Ovary (tissue), 3 donors: ENCODE measurements around the gene IL17B.

ENCODE experiments used
- EP300 ChIP-seq: sonication (generic); formaldehyde crosslinking; IDR thresholded peaks from one replicate; pipeline ENCODE4 v1.6.1; 2017; ENCODE audit warnings: antibody characterized with exemption
- POLR2A ChIP-seq: fragments of 450-650 bp; IDR thresholded peaks from one replicate; pipeline ENCODE4 v1.6.1; 2017; ENCODE audit warnings: antibody characterized with exemption, mild to moderate bottlenecking, moderate library complexity
- TF ChIP-seq, protein P1 (sequence below), 3 donors: fragments of 450-650 bp in 2 of 3; fragments of 200-600 bp in 1 of 3; IDR thresholded peaks; one replicate each; pipeline versions ENCODE4 v1.5.1 to v1.8.0; 2016 to 2022; ENCODE audit warnings: antibody characterized with exemption in 3 of 3, mild to moderate bottlenecking in 1 of 3
- donor health status: DM: no; HTN: no; CAD: no.

DNA sequence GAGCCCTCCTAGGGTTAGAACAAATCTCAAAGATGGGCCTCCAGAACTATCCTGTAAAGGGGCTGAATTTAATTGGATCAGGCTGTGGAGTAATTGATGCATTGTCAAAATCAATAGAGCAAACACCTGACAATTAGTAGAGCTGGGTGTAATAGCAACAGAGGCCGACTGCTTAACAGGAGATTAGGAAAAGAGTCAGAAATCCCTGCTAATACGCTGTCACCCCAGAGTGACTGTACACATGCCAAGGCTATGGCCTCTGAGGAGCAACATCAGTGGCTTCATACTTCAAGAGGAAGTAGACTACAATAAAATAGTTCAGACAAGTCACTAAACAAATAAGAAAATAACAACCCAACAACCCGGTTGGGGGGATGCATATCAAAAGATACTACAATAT, 52.5 kb downstream of the IL17B start:
- TF ChIP-seq, protein P1, sequence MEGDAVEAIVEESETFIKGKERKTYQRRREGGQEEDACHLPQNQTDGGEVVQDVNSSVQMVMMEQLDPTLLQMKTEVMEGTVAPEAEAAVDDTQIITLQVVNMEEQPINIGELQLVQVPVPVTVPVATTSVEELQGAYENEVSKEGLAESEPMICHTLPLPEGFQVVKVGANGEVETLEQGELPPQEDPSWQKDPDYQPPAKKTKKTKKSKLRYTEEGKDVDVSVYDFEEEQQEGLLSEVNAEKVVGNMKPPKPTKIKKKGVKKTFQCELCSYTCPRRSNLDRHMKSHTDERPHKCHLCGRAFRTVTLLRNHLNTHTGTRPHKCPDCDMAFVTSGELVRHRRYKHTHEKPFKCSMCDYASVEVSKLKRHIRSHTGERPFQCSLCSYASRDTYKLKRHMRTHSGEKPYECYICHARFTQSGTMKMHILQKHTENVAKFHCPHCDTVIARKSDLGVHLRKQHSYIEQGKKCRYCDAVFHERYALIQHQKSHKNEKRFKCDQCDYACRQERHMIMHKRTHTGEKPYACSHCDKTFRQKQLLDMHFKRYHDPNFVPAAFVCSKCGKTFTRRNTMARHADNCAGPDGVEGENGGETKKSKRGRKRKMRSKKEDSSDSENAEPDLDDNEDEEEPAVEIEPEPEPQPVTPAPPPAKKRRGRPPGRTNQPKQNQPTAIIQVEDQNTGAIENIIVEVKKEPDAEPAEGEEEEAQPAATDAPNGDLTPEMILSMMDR (IDR thresholded peaks at IDR 0.05) = no peak
- TF ChIP-seq POLR2A (no peak), EP300 (no peak)
